ENCODE measurements around the gene PEG3. TPM values are rescaled to one million over a fixed set of nuclear protein-coding genes. Genes with fewer than 3 reads are reported as not detected.
A peak's percentile ranks its signal among the peaks of the same experiment; 100 is the strongest.

The PEG3 gene
- total and polyA plus RNA-seq, 2 of the 13 experiments (the other 11 are each of a cell fraction or from before 2014, with no cell fraction given), result 217 to 394 TPM

DNA sequence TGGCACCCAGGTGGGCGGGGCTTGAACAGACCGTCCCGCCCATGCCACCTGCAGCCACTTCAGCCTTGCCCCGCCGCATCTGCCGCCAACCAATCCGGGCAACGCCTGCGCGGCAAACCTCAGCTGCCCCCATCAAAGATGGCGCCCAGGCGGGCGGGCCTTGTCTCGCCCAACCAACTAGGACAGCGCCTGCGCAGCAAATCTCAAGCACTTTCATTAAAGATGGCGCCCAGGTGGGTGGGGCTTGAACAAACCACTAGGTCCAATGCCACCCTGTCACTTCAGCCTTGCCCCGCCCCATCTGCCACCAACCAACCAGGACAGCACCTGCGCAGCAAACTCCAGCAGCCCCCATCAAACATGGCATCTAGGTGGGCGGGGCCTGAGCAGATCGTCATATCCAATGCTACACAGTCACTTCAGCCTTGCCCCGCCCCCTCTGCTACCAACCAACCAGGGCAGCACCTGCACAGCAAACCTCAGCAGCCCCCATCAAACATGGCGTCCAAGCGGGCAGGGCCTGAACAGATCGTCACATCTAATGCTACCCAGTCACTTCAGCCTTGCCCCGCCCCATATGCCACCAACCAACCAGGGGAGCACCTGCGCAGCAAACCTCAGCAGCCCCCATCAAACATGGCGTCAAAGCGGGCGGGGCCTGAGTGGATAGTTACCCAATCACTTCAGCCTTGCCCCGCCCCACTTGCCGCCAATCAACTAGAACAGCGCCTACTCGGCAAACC, 1.4 kb downstream of the PEG3 start (continued):
- TF ChIP-seq HCFC1 (IDR thresholded peaks at IDR 0.05; ENCODE audit: low read depth, low read length), result peak; percentile 38; the same call in 1 of the 2 replicates
- peak; percentile 53; the same call in 1 of the 2 replicates for TF ChIP-seq SP2 (CRISPR knock-in tag; IDR thresholded peaks at IDR 0.05)
- TF ChIP-seq, protein P1, sequence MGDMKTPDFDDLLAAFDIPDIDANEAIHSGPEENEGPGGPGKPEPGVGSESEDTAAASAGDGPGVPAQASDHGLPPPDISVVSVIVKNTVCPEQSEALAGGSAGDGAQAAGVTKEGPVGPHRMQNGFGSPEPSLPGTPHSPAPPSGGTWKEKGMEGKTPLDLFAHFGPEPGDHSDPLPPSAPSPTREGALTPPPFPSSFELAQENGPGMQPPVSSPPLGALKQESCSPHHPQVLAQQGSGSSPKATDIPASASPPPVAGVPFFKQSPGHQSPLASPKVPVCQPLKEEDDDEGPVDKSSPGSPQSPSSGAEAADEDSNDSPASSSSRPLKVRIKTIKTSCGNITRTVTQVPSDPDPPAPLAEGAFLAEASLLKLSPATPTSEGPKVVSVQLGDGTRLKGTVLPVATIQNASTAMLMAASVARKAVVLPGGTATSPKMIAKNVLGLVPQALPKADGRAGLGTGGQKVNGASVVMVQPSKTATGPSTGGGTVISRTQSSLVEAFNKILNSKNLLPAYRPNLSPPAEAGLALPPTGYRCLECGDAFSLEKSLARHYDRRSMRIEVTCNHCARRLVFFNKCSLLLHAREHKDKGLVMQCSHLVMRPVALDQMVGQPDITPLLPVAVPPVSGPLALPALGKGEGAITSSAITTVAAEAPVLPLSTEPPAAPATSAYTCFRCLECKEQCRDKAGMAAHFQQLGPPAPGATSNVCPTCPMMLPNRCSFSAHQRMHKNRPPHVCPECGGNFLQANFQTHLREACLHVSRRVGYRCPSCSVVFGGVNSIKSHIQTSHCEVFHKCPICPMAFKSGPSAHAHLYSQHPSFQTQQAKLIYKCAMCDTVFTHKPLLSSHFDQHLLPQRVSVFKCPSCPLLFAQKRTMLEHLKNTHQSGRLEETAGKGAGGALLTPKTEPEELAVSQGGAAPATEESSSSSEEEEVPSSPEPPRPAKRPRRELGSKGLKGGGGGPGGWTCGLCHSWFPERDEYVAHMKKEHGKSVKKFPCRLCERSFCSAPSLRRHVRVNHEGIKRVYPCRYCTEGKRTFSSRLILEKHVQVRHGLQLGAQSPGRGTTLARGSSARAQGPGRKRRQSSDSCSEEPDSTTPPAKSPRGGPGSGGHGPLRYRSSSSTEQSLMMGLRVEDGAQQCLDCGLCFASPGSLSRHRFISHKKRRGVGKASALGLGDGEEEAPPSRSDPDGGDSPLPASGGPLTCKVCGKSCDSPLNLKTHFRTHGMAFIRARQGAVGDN (CRISPR knock-in tag; IDR thresholded peaks at IDR 0.05), result peak; percentile 4; the same call in 1 of the 2 replicates
- TF ChIP-seq, protein P2, sequence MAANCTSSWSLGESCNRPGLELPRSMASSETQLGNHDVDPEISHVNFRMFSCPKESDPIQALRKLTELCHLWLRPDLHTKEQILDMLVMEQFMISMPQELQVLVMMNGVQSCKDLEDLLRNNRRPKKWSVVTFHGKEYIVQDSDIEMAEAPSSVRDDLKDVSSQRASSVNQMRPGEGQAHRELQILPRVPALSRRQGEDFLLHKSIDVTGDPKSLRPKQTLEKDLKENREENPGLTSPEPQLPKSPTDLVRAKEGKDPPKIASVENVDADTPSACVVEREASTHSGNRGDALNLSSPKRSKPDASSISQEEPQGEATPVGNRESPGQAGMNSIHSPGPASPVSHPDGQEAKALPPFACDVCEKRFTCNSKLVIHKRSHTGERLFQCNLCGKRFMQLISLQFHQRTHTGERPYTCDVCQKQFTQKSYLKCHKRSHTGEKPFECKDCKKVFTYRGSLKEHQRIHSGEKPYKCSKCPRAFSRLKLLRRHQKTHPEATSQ (CRISPR knock-in tag; IDR thresholded peaks at IDR 0.05; ENCODE audit: borderline replicate concordance), result 0 out of 2 replicates have a peak, but pooled peaks have one; percentile 23
- TF ChIP-seq, protein P3, sequence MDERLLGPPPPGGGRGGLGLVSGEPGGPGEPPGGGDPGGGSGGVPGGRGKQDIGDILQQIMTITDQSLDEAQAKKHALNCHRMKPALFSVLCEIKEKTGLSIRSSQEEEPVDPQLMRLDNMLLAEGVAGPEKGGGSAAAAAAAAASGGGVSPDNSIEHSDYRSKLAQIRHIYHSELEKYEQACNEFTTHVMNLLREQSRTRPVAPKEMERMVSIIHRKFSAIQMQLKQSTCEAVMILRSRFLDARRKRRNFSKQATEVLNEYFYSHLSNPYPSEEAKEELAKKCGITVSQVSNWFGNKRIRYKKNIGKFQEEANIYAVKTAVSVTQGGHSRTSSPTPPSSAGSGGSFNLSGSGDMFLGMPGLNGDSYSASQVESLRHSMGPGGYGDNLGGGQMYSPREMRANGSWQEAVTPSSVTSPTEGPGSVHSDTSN (CRISPR knock-in tag; IDR thresholded peaks at IDR 0.05), result peak; percentile 75
- peak; percentile 96 for TF ChIP-seq RBFOX2 (IDR thresholded peaks at IDR 0.05; ENCODE audit: low read depth, low read length)
- TF ChIP-seq, protein P4, sequence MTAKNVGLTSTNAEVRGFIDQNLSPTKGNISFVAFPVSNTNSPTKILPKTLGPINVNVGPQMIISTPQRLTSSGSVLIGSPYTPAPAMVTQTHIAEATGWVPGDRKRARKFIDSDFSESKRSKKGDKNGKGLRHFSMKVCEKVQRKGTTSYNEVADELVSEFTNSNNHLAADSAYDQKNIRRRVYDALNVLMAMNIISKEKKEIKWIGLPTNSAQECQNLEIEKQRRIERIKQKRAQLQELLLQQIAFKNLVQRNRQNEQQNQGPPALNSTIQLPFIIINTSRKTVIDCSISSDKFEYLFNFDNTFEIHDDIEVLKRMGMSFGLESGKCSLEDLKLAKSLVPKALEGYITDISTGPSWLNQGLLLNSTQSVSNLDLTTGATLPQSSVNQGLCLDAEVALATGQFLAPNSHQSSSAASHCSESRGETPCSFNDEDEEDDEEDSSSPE (CRISPR knock-in tag; IDR thresholded peaks at IDR 0.05), result peak; percentile 50
- TF ChIP-seq NR2F6 (IDR thresholded peaks at IDR 0.05), result no peak
- 0 out of 2 replicates have a peak, but pooled peaks have one; percentile 5 for TF ChIP-seq NR2F6 (CRISPR knock-in tag; IDR thresholded peaks at IDR 0.05)
- TF ChIP-seq YY1 (IDR thresholded peaks at IDR 0.05; ENCODE audit: insufficient read depth, insufficient replicate concordance, low read depth, low read length), result peak; percentile 95
- no peak for TF ChIP-seq MXD4 (CRISPR knock-in tag; IDR thresholded peaks at IDR 0.05)
- no peak for TF ChIP-seq ZNF746 (CRISPR knock-in tag; IDR thresholded peaks at IDR 0.05)
- TF ChIP-seq MAZ (IDR thresholded peaks at IDR 0.05; ENCODE audit: borderline replicate concordance, low read depth, low read length), result peak; percentile 22; the same call in 1 of the 2 replicates
- no peak for TF ChIP-seq MAZ (CRISPR knock-in tag; IDR thresholded peaks at IDR 0.05; ENCODE audit: low read depth)
- peak; percentile 37; the same call in 1 of the 2 replicates for TF ChIP-seq HDAC1 (CRISPR knock-in tag; IDR thresholded peaks at IDR 0.05)
- TF ChIP-seq ZFX (CRISPR knock-in tag; IDR thresholded peaks at IDR 0.05; ENCODE audit: low read depth), result peak; percentile 19; the same call in 1 of the 2 replicates
- peak; percentile 71 for TF ChIP-seq NFYC (CRISPR knock-in tag; IDR thresholded peaks at IDR 0.05)
- no peak for TF ChIP-seq SP1 (IDR thresholded peaks at IDR 0.05)
- TF ChIP-seq SP1 (CRISPR knock-in tag; IDR thresholded peaks at IDR 0.05), result peak; percentile 43; the same call in 1 of the 2 replicates
- no peak for TF ChIP-seq SOX13 (IDR thresholded peaks at IDR 0.05)
- TF ChIP-seq SOX13 (CRISPR knock-in tag; conservative IDR thresholded peaks at IDR 0.05 in 1 of 2, IDR thresholded peaks at IDR 0.05 in 1 of 2), result peak in 1 of 2 experiments; percentile 6; a peak in 1 of 4 replicates
- TF ChIP-seq, protein P5, sequence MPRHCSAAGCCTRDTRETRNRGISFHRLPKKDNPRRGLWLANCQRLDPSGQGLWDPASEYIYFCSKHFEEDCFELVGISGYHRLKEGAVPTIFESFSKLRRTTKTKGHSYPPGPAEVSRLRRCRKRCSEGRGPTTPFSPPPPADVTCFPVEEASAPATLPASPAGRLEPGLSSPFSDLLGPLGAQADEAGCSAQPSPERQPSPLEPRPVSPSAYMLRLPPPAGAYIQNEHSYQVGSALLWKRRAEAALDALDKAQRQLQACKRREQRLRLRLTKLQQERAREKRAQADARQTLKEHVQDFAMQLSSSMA (CRISPR knock-in tag; IDR thresholded peaks at IDR 0.05), result peak; percentile 31; the same call in 1 of the 2 replicates

All from HepG2 (cell line).